ENCODE measurements around the gene AXDND1.

GRCh38 chr1:179558078-179558477 is 192.3 kb downstream of the AXDND1 start:
- no peak for TF ChIP-seq CTCF (conservative IDR thresholded peaks at IDR 0.05 in 1 of 2, IDR thresholded peaks at IDR 0.05 in 1 of 2; ENCODE audit: extremely low read depth in 1 of 2, insufficient read depth in 1 of 2, low read depth in 1 of 2, low read length in 2 of 2)
- no peak for TF ChIP-seq EZH2 (IDR thresholded peaks at IDR 0.05; ENCODE audit: borderline replicate concordance, low read length)
